Vagina (tissue), 2 donors: Measurements from ENCODE around the gene LDB2. TPM values are rescaled to one million over a fixed set of nuclear protein-coding genes. Genes with fewer than 3 reads are reported as not detected.

ENCODE experiments used
- DNase-seq, 2 donors: peaks; one replicate each; pipeline ENCODE4 v3.0.0-alpha.2; 2017; ENCODE audit errors: extremely low spot score in 2 of 2
- H3K27ac ChIP-seq: fragments of 200-600 bp; sonication (generic); one replicate; pipeline ENCODE4 v1.5.1; 2019
- H3K27me3 ChIP-seq: fragments of 200-600 bp; sonication (generic); one replicate; pipeline ENCODE4 v1.5.1; 2019
- H3K36me3 ChIP-seq, 2 donors: fragments of 200-600 bp; sonication (generic); one replicate each; pipeline ENCODE4 v1.5.1; 2017 to 2019
- H3K4me1 ChIP-seq: fragments of 200-600 bp; sonication (generic); one replicate; pipeline ENCODE4 v1.5.1; 2019
- H3K4me3 ChIP-seq, 2 donors: fragments of 200-600 bp; sonication (generic); 1 replicate in 1 of 2; 2 replicates in 1 of 2; pipeline ENCODE4 v1.5.1; 2016 to 2019
- H3K9me3 ChIP-seq: fragments of 200-600 bp; sonication (generic); one replicate; pipeline ENCODE4 v1.5.1; 2019
- CTCF ChIP-seq, 3 experiments: fragments of 450-650 bp in 2 of 3; fragments of 200-600 bp in 1 of 3; sonication (generic) in 1 of 3; IDR thresholded peaks; one replicate each; pipeline ENCODE4 v1.5.1; 2017 to 2019; ENCODE audit warnings: antibody characterized with exemption in 3 of 3, mild to moderate bottlenecking in 2 of 3, moderate library complexity in 2 of 3
- POLR2A ChIP-seq, 2 donors: fragments of 450-650 bp; IDR thresholded peaks; one replicate each; pipeline ENCODE4 v1.6.1; 2017; ENCODE audit warnings: antibody characterized with exemption in 2 of 2, mild to moderate bottlenecking in 2 of 2, moderate library complexity in 2 of 2
- POLR2AphosphoS5 ChIP-seq, 2 donors: sonication (generic); formaldehyde crosslinking; IDR thresholded peaks; one replicate each; pipeline ENCODE4 v1.9.0; 2017; ENCODE audit warnings: antibody characterized with exemption in 2 of 2, mild to moderate bottlenecking in 2 of 2, low read depth in 1 of 2; ENCODE audit not compliant: insufficient read depth in 1 of 2
- intact Hi-C: fragments of 100-400 bp; cut with DNase I; formaldehyde crosslinking; loops from one replicate; pipeline ENCODE4 v1.15.1; 2023
- total RNA-seq: library from RNA; depleted of rRNA; stranded (reverse); fragments of >200 nt; gene quantifications from one replicate; pipeline ENCODE4 v1.2.3, GENCODE V29; 2016

The LDB2 gene
- total RNA-seq, 1 donor from 2014 or later: 70.0 TPM

- intact Hi-C loops: no loop called here
- Histone ChIP-seq H3K4me1 (peaks cover 12% of the 10 kb centered on the region), H3K4me3 (no peak overlapping the region), H3K9me3 (no peaks in the 10 kb centered on the region), H3K36me3 (no peaks in the 10 kb centered on the region), H3K27me3 (no peaks in the 10 kb centered on the region), H3K27ac (no peak overlapping the region)
- no peak for DNase-seq
- TF ChIP-seq POLR2A (IDR thresholded peaks at IDR 0.05) (no peak), POLR2AphosphoS5 (IDR thresholded peaks at IDR 0.05; ENCODE audit: insufficient read depth in 1 of 2, low read depth in 1 of 2) (no peak), CTCF (IDR thresholded peaks at IDR 0.05) (no peak)
These were observed 10.6 kb downstream of the LDB2 start for GRCh38 chr4:16887887-16888286.

GRCh38 chr4:16884673-16885460 lies 13.6 kb downstream of the LDB2 start:
- Histone ChIP-seq H3K9me3 (no peaks in the 10 kb centered on the region), H3K36me3 (no peaks in the 10 kb centered on the region), H3K27me3 (no peaks in the 10 kb centered on the region), H3K4me3 (no peak overlapping the region), H3K4me1 (peaks cover 3% of the 10 kb centered on the region), H3K27ac (no peak overlapping the region)
- intact Hi-C loops: no loop called here
- no peak for DNase-seq
- TF ChIP-seq POLR2A (IDR thresholded peaks at IDR 0.05): no peak
- TF ChIP-seq CTCF (IDR thresholded peaks at IDR 0.05): no peak
- no peak for TF ChIP-seq POLR2AphosphoS5 (IDR thresholded peaks at IDR 0.05; ENCODE audit: insufficient read depth in 1 of 2, low read depth in 1 of 2)

GRCh38 chr4:16883806-16884205 lies 14.6 kb downstream of the LDB2 start:
- Histone ChIP-seq H3K4me3 (no peak overlapping the region), H3K27ac (no peak overlapping the region), H3K27me3 (no peaks in the 10 kb centered on the region), H3K4me1 (no peaks in the 10 kb centered on the region), H3K9me3 (no peaks in the 10 kb centered on the region), H3K36me3 (no peaks in the 10 kb centered on the region)
- no peak for DNase-seq
- TF ChIP-seq CTCF (IDR thresholded peaks at IDR 0.05) (no peak), POLR2A (IDR thresholded peaks at IDR 0.05) (no peak), POLR2AphosphoS5 (IDR thresholded peaks at IDR 0.05; ENCODE audit: insufficient read depth in 1 of 2, low read depth in 1 of 2) (no peak)
- intact Hi-C loops: no loop called here

GRCh38 chr4:16881151-16881884 lies 17.1 kb downstream of the LDB2 start:
- H3K36me3 ChIP-seq: no peaks in the 10 kb centered on the region
- no peak overlapping the region for H3K4me3 ChIP-seq
- DNase-seq: no peak
- no peaks in the 10 kb centered on the region for H3K4me1 ChIP-seq
- no peaks in the 10 kb centered on the region for H3K9me3 ChIP-seq
- H3K27ac ChIP-seq: no peak overlapping the region
- no peak for TF ChIP-seq POLR2A (IDR thresholded peaks at IDR 0.05)
- no peak for TF ChIP-seq CTCF (IDR thresholded peaks at IDR 0.05)
- no peak for TF ChIP-seq POLR2AphosphoS5 (IDR thresholded peaks at IDR 0.05; ENCODE audit: insufficient read depth in 1 of 2, low read depth in 1 of 2)
- no peaks in the 10 kb centered on the region for H3K27me3 ChIP-seq
- intact Hi-C loops: no loop called here

GRCh38 chr4:16875487-16875886 lies 23.0 kb downstream of the LDB2 start:
- H3K27ac ChIP-seq: no peak overlapping the region
- H3K4me1 ChIP-seq: no peaks in the 10 kb centered on the region
- H3K4me3 ChIP-seq: no peak overlapping the region
- TF ChIP-seq CTCF (IDR thresholded peaks at IDR 0.05) (no peak), POLR2AphosphoS5 (IDR thresholded peaks at IDR 0.05; ENCODE audit: insufficient read depth in 1 of 2, low read depth in 1 of 2) (no peak), POLR2A (IDR thresholded peaks at IDR 0.05) (no peak)
- intact Hi-C loops: no loop called here
- no peaks in the 10 kb centered on the region for H3K9me3 ChIP-seq
- no peak for DNase-seq
- H3K36me3 ChIP-seq: no peaks in the 10 kb centered on the region
- no peaks in the 10 kb centered on the region for H3K27me3 ChIP-seq
